ENCODE data around the gene CHPF2.

The CHPF2 gene

GRCh38 chr7:151271699-151272355 lies 39.5 kb downstream of the CHPF2 start:
- no peak for DNase-seq

GRCh38 chr7:151272405-151272804 lies 40.1 kb downstream of the CHPF2 start:
- no peak for DNase-seq

GRCh38 chr7:151272877-151273276 lies 40.6 kb downstream of the CHPF2 start:
- DNase-seq: no peak

GRCh38 chr7:151273651-151274390 lies 41.5 kb downstream of the CHPF2 start:
- no peak for DNase-seq

GRCh38 chr7:151274396-151274795 lies 42.1 kb downstream of the CHPF2 start:
- DNase-seq: no peak

GRCh38 chr7:151274936-151275812 lies 42.9 kb downstream of the CHPF2 start:
- no peak for DNase-seq

- no peak for DNase-seq
Observed at GRCh38 chr7:151275813-151276577, 43.7 kb downstream of the CHPF2 start.

GRCh38 chr7:151276666-151277590 lies 44.6 kb downstream of the CHPF2 start:
- DNase-seq: peak; percentile 69

- no peak for DNase-seq
Observed at GRCh38 chr7:151277631-151278030, 45.3 kb downstream of the CHPF2 start.

- no peak for DNase-seq
Observed at GRCh38 chr7:151278949-151279348, 46.7 kb downstream of the CHPF2 start.

GRCh38 chr7:151279868-151280267 lies 47.6 kb downstream of the CHPF2 start:
- DNase-seq: no peak

GRCh38 chr7:151280388-151281019 lies 48.2 kb downstream of the CHPF2 start:
- no peak for DNase-seq

- DNase-seq: no peak
Observed at GRCh38 chr7:151281686-151282085, 49.4 kb downstream of the CHPF2 start.

GRCh38 chr7:151282111-151282510 lies 49.8 kb downstream of the CHPF2 start:
- no peak for DNase-seq

- DNase-seq: no peak
Observed at GRCh38 chr7:151283302-151283701, 51.0 kb downstream of the CHPF2 start.

- peak; percentile 47 for DNase-seq
Observed at GRCh38 chr7:151286148-151286547, 53.9 kb downstream of the CHPF2 start.

Data from activated CD4-positive, alpha-beta T cell treated with anti-CD3 and anti-CD28 coated beads for 48 hours (primary cell).